Stimulated activated CD8-positive, alpha-beta memory T cell treated with anti-CD3 and anti-CD28 coated beads, Interleukin-7, amount 100 ng/mL, for 24 hours (primary cell): ENCODE results near the gene DAPK2.

Source experiments
- DNase-seq: peaks from one replicate; pipeline ENCODE4 v3.0.0-alpha.2; 2020; ENCODE audit warnings: low read depth

The DAPK2 gene

DNA sequence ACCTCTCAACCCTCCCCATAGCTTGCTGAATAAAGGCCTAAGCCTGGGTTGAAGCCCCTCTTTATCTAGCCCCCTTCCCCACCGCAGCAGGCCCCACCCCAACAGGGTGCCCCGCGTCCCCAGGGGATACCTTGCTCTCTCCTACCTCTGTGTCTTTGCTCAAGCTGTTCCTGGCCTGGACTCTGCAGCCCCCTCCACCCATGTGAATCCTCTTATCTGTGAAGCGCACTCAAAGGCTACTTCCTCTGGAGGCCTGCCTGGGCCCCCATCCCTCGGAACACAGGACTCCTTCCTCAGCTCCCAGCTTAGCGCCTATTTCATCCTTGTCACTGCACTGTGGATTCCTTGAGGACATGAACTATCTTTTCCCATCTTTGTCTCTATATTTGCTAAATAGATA, 151.1 kb downstream of the DAPK2 start:
- no peak for DNase-seq

DNA sequence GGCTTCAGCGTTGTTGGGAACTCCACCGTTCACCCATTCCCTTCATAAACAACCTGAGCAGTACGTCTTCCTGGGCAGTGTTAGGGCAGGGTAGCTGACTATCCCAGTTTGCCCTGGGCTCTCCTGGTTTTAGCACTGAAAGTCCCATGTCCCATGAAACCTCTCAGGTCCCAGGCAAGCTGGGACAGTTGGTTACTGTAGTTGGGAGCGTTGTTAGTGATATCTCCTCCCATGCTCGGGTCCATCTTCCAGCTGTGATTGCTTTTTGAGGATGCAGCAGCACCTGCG, 151.7 kb downstream of the DAPK2 start:
- no peak for DNase-seq

DNA sequence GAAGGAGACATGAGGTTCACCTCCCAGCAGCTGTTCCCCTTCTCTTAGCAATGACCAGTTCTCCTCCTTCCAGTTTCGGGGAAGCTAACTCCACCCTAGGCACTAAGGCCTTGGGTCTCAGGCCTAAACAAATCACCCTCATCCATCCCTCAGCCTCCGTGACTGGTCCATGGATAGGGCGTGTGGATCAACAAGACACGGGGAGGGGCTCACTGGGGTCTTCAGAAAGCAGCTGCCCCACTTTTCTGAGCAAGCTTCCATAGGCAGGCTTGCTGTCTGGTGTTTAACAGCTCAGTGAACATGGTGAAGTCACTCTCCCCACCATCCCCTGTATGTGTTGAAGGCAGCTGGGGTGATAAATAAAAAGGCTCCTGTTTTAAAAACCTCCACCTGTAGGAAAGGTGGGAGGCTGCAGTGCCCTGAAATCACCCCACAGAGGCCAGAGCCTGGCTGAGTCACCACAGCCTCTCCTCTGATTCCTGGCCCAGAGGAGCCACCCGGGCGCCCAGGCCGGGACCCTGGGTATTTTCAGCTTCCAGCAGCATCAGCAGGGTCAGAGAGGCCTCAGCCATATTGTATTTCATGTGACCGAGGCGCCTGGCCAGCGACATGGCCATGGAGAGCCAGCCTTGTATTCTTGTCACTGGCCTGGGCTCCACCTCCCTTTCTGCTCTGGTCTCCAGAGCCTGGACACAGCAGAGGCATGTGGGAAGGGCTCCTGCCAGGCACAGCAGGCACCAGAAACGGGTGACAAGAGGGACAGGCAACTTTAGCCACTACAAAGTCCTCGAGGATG, 152.2 kb downstream of the DAPK2 start:
- no peak for DNase-seq

DNA sequence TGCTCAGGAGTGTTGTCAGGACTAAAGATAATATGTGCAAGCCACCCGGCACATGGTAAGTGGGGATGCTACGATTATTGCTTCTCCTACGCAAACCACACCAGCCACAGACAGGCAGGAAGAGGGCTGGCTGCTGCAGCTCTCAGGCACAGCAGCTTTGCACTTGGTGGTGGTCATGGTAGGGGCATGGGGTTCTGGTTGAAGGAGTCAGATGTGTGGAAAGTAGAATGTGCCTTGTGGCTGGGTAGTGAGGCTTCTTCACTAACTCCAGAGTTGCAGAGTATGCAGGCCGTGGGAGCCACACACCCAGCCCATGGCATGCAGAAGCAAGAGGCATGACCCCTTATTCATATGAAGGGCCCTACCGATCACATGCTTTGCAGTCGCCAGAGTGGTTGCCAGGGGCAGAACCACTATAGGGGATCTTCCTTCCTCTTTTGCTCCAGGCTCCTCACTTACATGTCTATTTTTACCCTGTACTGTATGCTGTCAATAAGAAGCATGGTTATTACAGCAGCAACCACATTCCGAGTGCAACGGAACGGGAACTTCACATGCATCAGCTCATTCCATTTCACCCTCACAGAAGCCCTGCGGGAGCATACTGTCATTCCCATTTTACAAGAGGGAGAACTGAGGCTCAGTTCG, 153.4 kb downstream of the DAPK2 start:
- DNase-seq, result peak; percentile 38

DNA sequence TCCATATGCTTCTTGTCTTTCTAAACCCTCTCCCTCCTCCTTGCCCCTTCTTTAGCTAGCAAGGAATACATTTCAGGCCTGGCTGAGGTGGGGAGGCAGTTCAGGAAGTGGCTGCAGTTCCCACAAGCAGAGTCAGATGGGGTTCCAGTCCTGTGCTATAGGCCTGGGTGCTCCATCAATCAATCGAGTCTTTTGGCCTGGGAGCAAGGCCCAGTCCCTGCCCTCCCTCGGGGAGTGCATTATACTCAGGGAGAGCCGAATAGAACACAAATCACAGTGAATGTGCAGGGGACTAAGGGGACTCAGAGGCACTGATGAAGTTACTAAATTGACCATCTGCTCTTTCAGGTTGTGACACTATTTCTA, 154.5 kb downstream of the DAPK2 start:
- no peak for DNase-seq

DNA sequence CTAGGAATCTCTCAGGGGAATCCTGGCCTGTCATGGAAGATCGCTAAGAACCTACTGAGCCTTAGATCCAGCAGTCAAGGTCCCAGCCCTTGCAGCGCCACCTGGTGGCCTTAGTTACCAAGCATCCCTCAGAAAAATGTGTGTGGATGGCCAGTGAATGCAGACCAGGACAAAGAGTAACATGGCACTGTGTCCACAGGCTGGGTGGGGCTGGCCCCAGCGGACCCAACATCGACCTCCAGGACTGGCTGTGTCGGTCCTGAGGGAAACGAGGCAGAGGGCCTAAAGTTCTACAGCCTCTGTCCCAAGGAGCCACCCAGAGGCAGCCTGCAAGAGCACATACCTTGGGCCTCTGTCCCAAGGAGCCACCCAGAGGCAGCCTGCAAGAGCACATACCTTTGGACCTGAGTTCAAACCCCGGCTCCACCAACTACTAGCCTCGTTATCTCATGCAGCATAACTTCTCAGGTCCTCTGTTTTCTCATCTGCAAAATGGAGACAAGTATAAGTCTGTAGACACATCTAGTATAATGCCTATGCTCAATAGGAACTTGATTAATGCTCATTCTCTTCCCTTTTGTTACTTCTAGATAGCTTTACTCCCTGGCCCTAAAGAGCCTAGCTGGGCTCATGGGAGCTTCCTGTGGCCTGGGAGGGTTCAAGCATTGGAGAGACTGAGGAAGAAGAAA, 155.1 kb downstream of the DAPK2 start:
- DNase-seq, result peak; percentile 64

DNA sequence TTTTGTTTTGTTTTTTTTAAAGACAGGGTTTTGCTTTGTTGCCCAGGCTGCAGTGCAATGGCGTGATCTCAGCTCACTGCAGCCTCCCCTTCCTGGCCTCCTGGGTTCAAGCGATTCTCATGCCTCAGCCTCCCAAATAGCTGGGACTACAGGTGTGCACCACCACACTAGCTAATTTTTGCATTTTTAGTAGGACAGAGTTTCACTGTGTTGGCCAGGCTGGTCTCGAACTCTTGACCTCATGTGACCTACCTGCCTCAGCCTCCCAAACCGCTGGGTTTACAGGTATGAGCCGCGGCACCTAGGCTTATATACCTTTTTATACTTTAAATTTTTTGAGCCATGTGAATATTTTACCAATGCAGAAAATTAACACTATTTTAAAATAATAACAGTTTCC, 155.7 kb downstream of the DAPK2 start:
- no peak for DNase-seq

DNA sequence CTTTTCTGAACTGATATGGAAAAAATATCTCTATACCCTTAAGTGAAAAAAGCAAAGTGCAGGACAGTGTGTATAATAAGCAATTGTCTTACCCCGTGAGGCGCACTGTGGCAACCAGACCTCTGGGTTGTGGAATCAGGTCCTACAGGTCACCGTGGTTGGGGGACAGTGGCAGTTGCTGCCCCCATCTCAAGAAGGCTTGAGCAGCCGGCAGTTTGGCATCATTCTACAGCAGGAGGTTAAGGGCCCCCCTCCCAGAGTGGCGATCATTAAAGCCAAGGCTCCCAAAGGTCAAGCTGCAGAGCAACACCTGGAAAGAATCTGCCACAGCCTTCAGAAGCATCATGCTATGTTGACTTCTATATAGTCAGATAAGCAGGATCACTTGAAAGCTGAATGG, 156.5 kb downstream of the DAPK2 start:
- DNase-seq, result no peak

DNA sequence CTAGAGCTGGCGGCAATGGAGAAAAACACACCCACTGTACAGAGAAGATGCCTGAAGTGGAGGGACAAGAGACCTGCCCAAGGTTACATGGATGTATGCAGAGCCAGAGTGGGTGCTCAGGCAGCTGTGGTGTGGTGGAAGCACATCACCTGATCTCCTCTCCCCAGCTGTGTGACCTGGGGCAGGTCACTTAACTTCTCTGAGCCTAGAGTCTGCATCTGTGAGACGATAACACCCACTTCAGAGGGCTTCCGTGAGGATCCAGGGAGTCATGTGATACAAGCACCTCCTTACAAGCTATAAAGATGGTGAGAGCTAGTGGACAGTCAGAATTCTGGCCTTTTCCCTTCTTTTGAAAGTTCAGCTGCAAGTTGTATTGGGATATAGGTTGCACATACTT, 157.5 kb downstream of the DAPK2 start:
- no peak for DNase-seq

DNA sequence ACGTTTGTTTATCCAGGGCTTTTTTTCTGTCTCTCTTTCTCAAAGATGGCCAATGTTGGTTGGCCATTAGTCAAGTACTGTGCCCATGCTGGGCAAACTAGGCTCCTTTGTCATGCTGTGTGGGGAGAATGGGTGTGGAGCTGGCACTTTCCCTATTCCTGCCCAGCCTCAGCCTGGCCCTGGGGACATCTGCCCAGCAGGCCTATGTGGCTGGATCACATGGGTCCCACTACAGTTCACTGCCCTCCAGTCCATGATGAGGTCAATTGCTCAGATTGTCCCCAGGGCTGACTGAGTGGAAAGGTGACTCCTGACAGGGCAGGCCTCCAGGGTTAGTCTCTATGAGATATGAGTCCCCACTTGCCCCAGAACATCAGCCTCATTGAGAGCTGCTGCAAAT, 158.1 kb downstream of the DAPK2 start:
- no peak for DNase-seq

DNA sequence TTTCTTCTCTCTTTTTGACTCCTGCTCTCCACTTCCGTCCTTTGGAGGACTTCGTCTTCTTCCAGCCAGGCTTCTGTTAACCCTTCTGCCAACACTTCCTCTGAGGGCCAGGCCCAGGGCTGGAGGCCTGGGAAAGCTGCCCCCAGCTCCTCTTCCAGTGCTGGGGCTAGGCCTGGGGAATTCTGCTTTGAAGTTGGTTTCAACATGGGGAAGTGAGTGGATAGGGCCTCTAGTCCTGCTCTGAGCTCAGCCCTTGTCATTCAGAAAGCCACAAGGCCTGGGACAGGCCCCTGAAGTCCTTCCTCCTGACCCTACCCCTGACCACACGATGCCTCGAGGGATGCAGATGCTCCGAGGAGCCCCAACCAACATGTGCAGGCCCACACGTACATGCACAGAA, 158.7 kb downstream of the DAPK2 start:
- no peak for DNase-seq

DNA sequence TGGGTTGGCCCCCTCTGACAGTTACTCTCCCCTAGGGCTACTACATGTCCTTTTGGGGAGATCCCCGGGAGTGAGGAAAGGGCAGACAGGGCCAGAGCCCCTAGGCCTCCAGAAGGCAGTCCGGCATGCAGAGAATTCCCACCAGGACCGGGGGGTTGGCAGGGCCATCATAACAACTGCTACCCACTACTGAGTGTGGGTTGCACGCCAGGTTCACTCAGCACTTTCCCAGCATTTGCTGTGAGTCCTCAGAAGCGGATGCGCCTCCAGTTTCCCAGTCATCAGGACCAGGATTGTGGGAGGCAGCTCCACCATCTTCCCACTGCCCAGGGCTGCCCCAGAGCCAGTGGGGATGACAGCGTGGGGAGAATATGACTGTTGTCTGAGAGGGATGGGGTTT, 161.3 kb downstream of the DAPK2 start:
- DNase-seq, result no peak

DNA sequence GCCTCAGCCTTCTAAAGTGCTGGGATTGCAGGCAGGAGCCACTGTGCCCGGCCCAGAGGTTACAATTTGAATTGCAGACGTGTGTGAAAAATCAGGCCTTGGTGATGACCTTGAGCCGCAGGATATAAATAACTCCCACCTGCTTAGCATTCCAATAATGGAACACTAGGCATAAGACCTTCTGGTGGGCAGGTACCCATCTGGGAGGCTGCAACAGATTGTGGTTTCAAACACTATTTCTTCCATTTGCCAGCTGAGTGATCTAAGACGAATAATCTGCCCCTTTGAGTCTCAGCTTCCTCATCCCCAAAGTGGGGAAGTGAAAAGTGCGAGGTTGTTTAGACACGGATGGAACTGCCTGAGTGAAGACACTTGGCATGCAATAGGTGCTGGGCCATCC, 164.9 kb downstream of the DAPK2 start:
- DNase-seq, result no peak

DNA sequence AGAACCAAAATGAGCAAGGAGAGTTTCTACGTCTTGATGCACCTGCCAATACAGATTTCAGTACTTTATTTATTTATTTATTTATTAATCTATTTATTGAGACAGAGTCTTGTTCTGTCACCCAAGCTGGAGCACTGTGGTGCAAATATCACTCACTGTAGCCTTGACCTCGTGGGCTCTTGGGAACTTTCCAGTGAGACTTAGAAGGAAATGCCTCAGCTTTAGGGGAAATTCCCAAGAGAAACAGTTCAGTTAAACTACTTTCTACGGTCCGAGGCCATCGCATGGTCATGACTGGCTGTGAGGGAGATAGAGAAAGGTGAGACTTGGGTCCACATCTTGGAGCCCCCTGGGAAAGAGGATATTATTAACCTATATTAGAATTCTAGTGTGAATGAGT, 165.5 kb downstream of the DAPK2 start:
- DNase-seq, result no peak

DNA sequence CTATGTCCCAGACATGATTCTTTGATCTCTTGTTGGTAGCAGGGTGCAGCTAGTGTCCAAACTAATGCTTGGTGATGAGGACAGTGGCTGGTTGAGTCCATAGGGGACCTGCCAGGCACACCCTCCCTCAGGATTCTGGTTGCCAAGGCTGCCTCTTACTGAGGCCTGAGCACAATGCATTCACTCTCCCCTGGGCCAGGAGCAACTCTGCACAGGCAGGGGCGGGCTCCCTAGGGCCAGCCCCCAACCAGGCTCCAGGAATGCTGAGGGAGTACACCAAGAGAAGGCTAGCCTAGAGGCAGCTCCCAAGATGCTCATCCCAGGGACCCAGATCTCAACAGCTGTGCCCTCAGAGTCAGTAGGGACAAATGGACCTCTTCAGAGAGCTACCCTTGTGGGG, 166.3 kb downstream of the DAPK2 start:
- DNase-seq, result no peak

DNA sequence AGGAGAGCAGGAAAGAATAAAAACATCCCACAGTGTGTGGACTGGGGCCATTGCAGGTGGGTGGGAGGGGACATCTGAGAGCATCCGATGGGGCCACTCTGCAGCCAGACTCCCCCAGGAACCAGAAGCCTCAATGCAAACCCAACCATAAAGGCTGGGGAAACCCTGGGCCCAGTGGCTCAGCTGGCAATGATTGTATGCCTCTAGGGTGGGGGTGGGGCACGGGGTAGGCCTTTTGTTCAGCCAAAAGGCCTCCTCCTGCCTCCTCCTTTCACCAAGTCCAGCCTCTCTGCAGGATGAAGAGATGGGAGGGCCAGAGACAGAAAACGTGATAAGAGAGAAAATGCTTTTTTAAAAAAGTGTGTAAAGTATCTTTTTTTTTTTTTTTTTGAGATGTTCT, 167.1 kb downstream of the DAPK2 start:
- DNase-seq, result no peak

DNA sequence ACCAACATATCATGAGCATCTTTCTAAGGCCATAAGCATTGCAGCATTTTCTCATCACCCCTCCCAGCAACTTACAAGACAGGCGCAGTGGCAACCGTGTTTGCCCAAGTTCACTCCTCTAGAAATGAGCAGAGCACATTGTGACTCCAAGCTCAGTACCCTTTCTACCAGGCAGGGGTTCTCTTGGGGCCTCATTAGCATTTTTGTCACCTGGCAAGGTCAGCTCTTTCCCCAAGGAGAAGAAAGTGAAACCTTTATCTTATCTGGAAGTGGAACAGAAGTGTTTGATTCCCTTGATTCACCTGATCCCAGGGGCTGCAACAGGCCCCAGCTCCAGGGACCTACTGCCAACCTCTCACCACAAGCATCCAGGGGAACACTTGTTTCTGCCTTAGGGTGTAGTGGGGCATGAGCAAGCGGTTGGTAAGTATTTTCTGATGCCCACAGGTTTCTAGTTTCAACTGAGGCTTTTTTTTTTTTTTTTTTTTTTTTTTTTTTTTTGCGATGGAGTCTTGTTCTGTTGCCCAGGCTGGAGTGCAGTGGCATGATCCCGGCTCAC, 168.5 kb downstream of the DAPK2 start:
- no peak for DNase-seq

DNA sequence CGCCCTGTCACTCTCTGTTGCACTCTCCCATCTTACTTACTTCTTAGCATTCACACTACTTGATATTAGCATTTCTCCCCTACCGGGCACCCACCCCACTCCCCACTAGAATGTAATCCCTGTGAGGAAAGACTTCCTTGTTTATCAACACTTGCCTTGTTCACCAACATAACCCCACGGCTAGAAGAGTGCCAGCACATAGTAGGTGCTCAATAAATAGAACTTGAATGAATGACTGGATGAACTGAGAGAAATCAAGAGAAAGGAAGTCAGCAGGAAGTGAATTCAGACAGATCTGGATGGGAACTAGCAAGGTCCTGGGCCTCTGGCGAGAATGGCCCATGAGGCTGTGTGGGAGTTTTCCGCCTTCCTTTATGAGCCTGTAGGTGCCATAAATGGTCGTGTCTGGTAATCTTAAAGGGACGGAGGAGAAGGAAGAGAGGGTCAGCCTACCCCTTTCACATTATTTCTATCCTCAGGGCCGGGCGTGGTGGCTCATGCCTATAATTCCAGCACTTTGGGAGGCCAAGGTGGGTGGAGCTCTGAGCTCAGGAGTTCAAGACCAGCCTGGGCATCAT, 170.1 kb downstream of the DAPK2 start:
- DNase-seq, result no peak

DNA sequence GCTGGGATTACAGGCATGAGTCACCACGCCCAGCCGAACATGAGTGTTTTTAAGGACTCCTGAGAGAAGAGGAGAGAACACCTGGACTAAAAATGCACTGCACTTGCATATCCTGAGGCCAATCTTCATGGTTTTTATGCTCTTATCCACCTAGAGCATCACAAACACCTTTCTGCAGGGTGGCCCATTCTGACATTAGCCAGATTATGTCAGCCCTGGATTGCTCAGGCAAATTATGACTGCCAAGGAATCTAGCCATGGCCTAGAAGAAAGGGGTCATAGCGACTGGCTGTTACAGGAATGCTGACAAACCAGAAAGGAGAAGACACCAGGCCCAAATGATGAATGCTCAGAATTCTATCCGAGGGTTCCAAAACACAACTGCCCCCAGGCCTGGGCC, 171.7 kb downstream of the DAPK2 start:
- DNase-seq, result no peak

DNA sequence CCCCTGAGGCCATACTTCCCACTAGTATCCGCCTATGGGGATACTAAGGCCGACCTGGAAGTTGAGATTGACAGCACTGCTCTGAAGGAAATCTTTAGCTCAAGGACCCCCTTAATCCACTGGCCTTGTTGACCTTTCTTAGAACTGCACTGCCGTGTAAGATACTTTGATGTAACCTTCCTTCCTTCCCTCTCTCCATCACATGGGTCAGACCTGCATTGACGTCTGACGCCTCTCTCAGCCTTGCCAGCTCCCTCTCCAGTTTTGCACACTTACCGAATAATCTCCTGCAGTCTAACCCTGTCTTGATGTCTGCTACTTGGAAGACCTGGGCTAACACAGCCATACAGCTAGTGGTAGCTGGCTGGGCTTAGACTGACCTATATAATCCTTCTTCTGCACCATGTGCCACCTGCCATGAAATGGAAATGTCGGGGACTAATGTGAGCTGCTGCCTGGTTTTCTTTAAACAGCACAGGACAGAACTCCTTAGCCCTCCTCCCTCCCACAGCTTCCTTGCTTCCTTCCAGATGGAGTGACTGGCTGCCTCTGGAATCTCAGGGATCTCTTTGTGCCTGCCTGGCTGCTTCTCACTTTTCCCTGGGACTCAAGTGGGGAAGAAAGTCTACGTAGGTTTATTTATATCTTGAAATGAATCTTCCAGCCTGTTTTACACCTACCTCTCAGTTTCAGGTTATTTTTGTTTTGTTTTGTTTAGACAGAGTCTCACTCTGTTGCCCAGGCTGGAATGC, 173.3 kb downstream of the DAPK2 start:
- no peak for DNase-seq

DNA sequence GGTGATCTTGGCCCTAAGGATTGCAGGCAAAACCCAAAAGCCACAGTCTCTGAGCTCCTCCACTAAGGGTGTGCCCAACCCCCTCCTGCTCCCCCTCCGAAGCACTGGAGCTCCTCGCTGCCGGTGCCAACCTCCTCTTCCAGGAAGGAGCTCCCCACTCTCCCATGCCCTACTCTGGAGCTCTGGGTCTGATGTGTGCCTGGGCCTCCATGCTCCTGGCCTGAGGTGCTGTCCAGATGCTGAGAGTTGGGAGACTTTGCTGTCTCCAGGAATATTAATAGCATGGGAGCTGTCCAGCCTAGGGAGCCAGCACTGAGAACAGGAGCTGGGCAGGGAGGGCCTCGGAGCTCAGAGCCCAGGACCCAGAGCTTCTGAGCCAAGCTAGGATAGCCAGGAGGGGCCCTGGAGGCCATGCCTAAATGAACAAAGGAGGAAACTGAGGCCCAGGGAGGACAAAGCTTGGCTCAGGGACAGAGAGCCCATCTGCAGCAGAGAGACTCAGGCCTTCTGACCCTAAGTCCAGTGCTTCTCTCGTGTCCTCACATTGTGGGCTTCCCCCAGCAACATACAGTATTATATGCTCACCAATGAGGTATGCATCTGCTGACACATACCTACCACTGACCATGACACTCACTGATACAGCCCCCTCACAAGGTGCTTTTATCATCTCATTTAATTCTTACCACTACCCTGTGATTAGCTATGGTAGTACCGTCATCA, 175.6 kb downstream of the DAPK2 start:
- DNase-seq, result no peak

DNA sequence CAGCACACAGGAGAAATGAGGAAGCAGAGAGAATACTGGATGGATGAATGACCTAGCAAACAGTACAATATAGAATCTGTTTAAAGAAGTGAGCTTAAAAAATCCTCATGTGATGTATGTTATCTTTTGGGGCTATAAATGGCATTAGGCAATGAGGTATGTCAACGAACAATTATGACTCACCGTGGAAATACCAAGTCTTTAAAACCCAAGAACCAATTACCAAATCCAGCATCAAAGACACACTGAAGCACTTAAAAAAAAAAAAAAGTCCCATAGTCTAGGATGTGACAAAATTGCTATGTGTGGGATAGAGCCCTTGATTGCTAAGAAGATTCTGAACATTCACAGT, 176.3 kb downstream of the DAPK2 start:
- no peak for DNase-seq
